ENCODE data around the gene AADACL4. TPM values are rescaled to one million over a fixed set of nuclear protein-coding genes. Genes with fewer than 3 reads are reported as not detected.

Gene AADACL4
- total and polyA plus RNA-seq, 2 donors (not counting 1 experiment from before 2014, with no cell fraction given): not detected

GRCh38 chr1:12615159-12615864 lies 28.6 kb upstream of the AADACL4 start:
- ChIA-PET CTCF (interaction anchor here (1.0 to 1.6 kb wide), 4 partner anchors 11 to 490 kb away, joined by 3 to 5 read pairs (median 3); no protein-coding TSS in a partner anchor), POLR2A (no interaction called here)
- Histone ChIP-seq H3K27me3 (replicated peaks in 1 of 4; ENCODE audit: control extremely low read depth in 1 of 4, control insufficient read depth in 3 of 4, insufficient read depth in 4 of 4, low read length in 3 of 4) (peaks cover 0 to 60% (median 12%) of the 10 kb centered on the region in 4 experiments), H3K9me3 (ENCODE audit: control extremely low read depth in 1 of 3, control insufficient read depth in 2 of 3, insufficient read depth in 1 of 3, low read length in 2 of 3) (peaks cover 0 to 6% (median 0%) of the 10 kb centered on the region in 3 donors), H3K79me2 (ENCODE audit: control insufficient read depth, insufficient read depth, low read length) (no peaks in the 10 kb centered on the region), H3K9ac (ENCODE audit: low read length) (no peak overlapping the region), H3K36me3 (replicated peaks in 1 of 2; ENCODE audit: control extremely low read depth in 1 of 2, control insufficient read depth in 1 of 2, extremely low read depth in 1 of 2, insufficient read depth in 2 of 2, low read length in 1 of 2) (no peaks in the 10 kb centered on the region), H3K4me2 (replicated peaks; ENCODE audit: low read depth, low read length, poor library complexity, severe bottlenecking) (peak overlapping the region; percentile 22), H4K20me1 (ENCODE audit: control insufficient read depth, insufficient read depth, low read length, poor library complexity, severe bottlenecking) (no peaks in the 10 kb centered on the region), H2AFZ (ENCODE audit: insufficient read depth, low read depth, low read length, poor library complexity, severe bottlenecking) (no peak overlapping the region), H3K27ac (ENCODE audit: low read length in 2 of 2) (no peak overlapping the region), H3K4me3 (ENCODE audit: control extremely low read depth in 1 of 5, extremely low read depth in 1 of 5, insufficient read depth in 1 of 5, low read depth in 2 of 5, low read length in 4 of 5) (no peak overlapping the region), H3K4me1 (ENCODE audit: control insufficient read depth in 2 of 2, insufficient read depth in 2 of 2, low read length in 2 of 2) (peaks cover 29 to 46% of the 10 kb centered on the region in 2 donors)
- peak overlapping the region; percentile 42 for H3K4me3 Mint-ChIP-seq
- H3K27ac Mint-ChIP-seq: no peak overlapping the region
- intact Hi-C loops (cut with micrococcal nuclease): no loop called here
- H3K9me3 Mint-ChIP-seq (ENCODE audit: insufficient read depth): no peaks in the 10 kb centered on the region
- no peak for TF ChIP-seq CTCF (IDR thresholded peaks at IDR 0.05)
- TF ChIP-seq EZH2 (IDR thresholded peaks at IDR 0.05; ENCODE audit: borderline replicate concordance, insufficient read depth, low read depth, low read length, poor library complexity, severe bottlenecking): no peak
- DNase-seq (no peak), ATAC-seq (ENCODE audit: low read depth) (no peak)
- WGBS (ENCODE audit: insufficient coverage): 32% methylated on average over 9 of the region's 12 CpGs
- peaks cover 42% of the 10 kb centered on the region for H3K4me1 Mint-ChIP-seq
- peaks cover 70% of the 10 kb centered on the region for H3K27me3 Mint-ChIP-seq

Data from B cell (primary cell).